Activated CD4-positive, alpha-beta T cell treated with anti-CD3 and anti-CD28 coated beads for 1 hour (primary cell): ENCODE measurements around the gene BCL6.
"Not testable (repeated sequence)": the region's sequence is repeated elsewhere in the genome, so short reads cannot be mapped to it uniquely, and the experiment has no call there.

Source experiments
- DNase-seq: peaks from one replicate; pipeline ENCODE4 v3.0.0-alpha.2; 2020

BCL6 gene

GRCh38 chr3:187706971-187707370 is 38.3 kb downstream of the BCL6 start:
- no peak for DNase-seq

GRCh38 chr3:187705164-187705563 is 40.1 kb downstream of the BCL6 start:
- no peak for DNase-seq

- DNase-seq: no peak
Observed at GRCh38 chr3:187702507-187703033, 42.7 kb downstream of the BCL6 start, which contains the start of gene RTP2. TSS of gene RTP2 (minus strand) at chr3:187702557. CDS start at chr3:187702128, 429 bp downstream.

GRCh38 chr3:187700249-187700648 is 45.0 kb downstream of the BCL6 start:
- no peak for DNase-seq

GRCh38 chr3:187698499-187699399 is 46.5 kb downstream of the BCL6 start:
- no peak for DNase-seq

GRCh38 chr3:187696021-187696420 is 49.2 kb downstream of the BCL6 start:
- DNase-seq: no peak

GRCh38 chr3:187695449-187695848 is 49.8 kb downstream of the BCL6 start:
- DNase-seq: no peak

GRCh38 chr3:187694801-187695200 is 50.5 kb downstream of the BCL6 start:
- no peak for DNase-seq

- no peak for DNase-seq
Observed at GRCh38 chr3:187693431-187693830, 51.8 kb downstream of the BCL6 start.

GRCh38 chr3:187689984-187690383 is 55.3 kb downstream of the BCL6 start:
- DNase-seq: no peak

GRCh38 chr3:187686621-187687273 is 58.5 kb downstream of the BCL6 start:
- DNase-seq: no peak

- no peak for DNase-seq
Observed at GRCh38 chr3:187685948-187686347, 59.3 kb downstream of the BCL6 start.

GRCh38 chr3:187684880-187685279 is 60.4 kb downstream of the BCL6 start:
- DNase-seq: no peak

- DNase-seq: no peak
Observed at GRCh38 chr3:187684444-187684843, 60.8 kb downstream of the BCL6 start.

GRCh38 chr3:187681756-187682155 is 63.5 kb downstream of the BCL6 start:
- not testable (repeated sequence) for DNase-seq

- peak; percentile 45 for DNase-seq
Observed at GRCh38 chr3:187679638-187680396, 65.5 kb downstream of the BCL6 start.

- no peak for DNase-seq
Observed at GRCh38 chr3:187678726-187679268, 66.5 kb downstream of the BCL6 start.

- DNase-seq: no peak
Observed at GRCh38 chr3:187677604-187678003, 67.7 kb downstream of the BCL6 start.

- no peak for DNase-seq
Observed at GRCh38 chr3:187673012-187673411, 72.3 kb downstream of the BCL6 start.
